ENCODE measurements around the gene ENG.

Gene ENG

GRCh38 chr9:127880143-127880542 lies 25.7 kb upstream of the ENG start:
- no peaks in the 10 kb centered on the region for H3K36me3 ChIP-seq (ENCODE audit: insufficient read depth, low read length)
- no peak for ATAC-seq (ENCODE audit: insufficient read depth, low read depth)
- no peak overlapping the region for H3K4me3 ChIP-seq (ENCODE audit: low read depth in 1 of 2, low read length in 2 of 2)
- no peak overlapping the region for H3K27ac ChIP-seq (ENCODE audit: low read length)
- no peaks in the 10 kb centered on the region for H3K27me3 ChIP-seq (ENCODE audit: insufficient read depth, low read length, poor library complexity)
- TF ChIP-seq EZH2 (IDR thresholded peaks at IDR 0.05; ENCODE audit: borderline replicate concordance, low read depth, low read length, severe bottlenecking) (no peak), CTCF (IDR thresholded peaks at IDR 0.05; ENCODE audit: borderline replicate concordance, extremely low read depth, low read length, poor library complexity, severe bottlenecking) (no peak)
- H2AFZ ChIP-seq (ENCODE audit: low read depth, low read length) = no peak overlapping the region
- H3K4me1 ChIP-seq (ENCODE audit: insufficient read depth, low read length) = no peaks in the 10 kb centered on the region
- no peaks in the 10 kb centered on the region for H3K79me2 ChIP-seq (ENCODE audit: insufficient read depth, low read length)
- no peaks in the 10 kb centered on the region for H4K20me1 ChIP-seq (ENCODE audit: insufficient read depth, low read length)
- no peak overlapping the region for H3K9ac ChIP-seq (ENCODE audit: low read depth, low read length)
- H3K4me2 ChIP-seq (ENCODE audit: insufficient read depth, low read length) = no peak overlapping the region
- no peaks in the 10 kb centered on the region for H3K9me3 ChIP-seq (ENCODE audit: insufficient read depth, low read length, severe bottlenecking)
- DNase-seq = no peak

- no peaks in the 10 kb centered on the region for H4K20me1 ChIP-seq (ENCODE audit: insufficient read depth, low read length)
- no peaks in the 10 kb centered on the region for H3K4me1 ChIP-seq (ENCODE audit: insufficient read depth, low read length)
- H3K9me3 ChIP-seq (ENCODE audit: insufficient read depth, low read length, severe bottlenecking) = no peaks in the 10 kb centered on the region
- no peaks in the 10 kb centered on the region for H3K36me3 ChIP-seq (ENCODE audit: insufficient read depth, low read length)
- no peaks in the 10 kb centered on the region for H3K79me2 ChIP-seq (ENCODE audit: insufficient read depth, low read length)
- no peak overlapping the region for H3K4me3 ChIP-seq (ENCODE audit: low read depth in 1 of 2, low read length in 2 of 2)
- H3K9ac ChIP-seq (ENCODE audit: low read depth, low read length) = no peak overlapping the region
- H3K27me3 ChIP-seq (ENCODE audit: insufficient read depth, low read length, poor library complexity) = no peaks in the 10 kb centered on the region
- no peak for TF ChIP-seq EZH2 (IDR thresholded peaks at IDR 0.05; ENCODE audit: borderline replicate concordance, low read depth, low read length, severe bottlenecking)
- TF ChIP-seq CTCF (IDR thresholded peaks at IDR 0.05; ENCODE audit: borderline replicate concordance, extremely low read depth, low read length, poor library complexity, severe bottlenecking) = no peak
- H2AFZ ChIP-seq (ENCODE audit: low read depth, low read length) = no peak overlapping the region
- H3K4me2 ChIP-seq (ENCODE audit: insufficient read depth, low read length) = no peak overlapping the region
- DNase-seq (no peak), ATAC-seq (ENCODE audit: insufficient read depth, low read depth) (no peak)
- H3K27ac ChIP-seq (ENCODE audit: low read length) = no peak overlapping the region
These were observed 24.4 kb upstream of the ENG start for GRCh38 chr9:127878652-127879390.

- Histone ChIP-seq H3K4me2 (ENCODE audit: insufficient read depth, low read length) (no peak overlapping the region), H3K36me3 (ENCODE audit: insufficient read depth, low read length) (no peaks in the 10 kb centered on the region), H4K20me1 (ENCODE audit: insufficient read depth, low read length) (no peaks in the 10 kb centered on the region), H3K27me3 (ENCODE audit: insufficient read depth, low read length, poor library complexity) (no peaks in the 10 kb centered on the region), H3K4me1 (ENCODE audit: insufficient read depth, low read length) (no peaks in the 10 kb centered on the region), H2AFZ (ENCODE audit: low read depth, low read length) (no peak overlapping the region), H3K4me3 (ENCODE audit: low read depth in 1 of 2, low read length in 2 of 2) (no peak overlapping the region), H3K9me3 (ENCODE audit: insufficient read depth, low read length, severe bottlenecking) (no peaks in the 10 kb centered on the region), H3K27ac (ENCODE audit: low read length) (no peak overlapping the region), H3K9ac (ENCODE audit: low read depth, low read length) (no peak overlapping the region), H3K79me2 (ENCODE audit: insufficient read depth, low read length) (no peaks in the 10 kb centered on the region)
- TF ChIP-seq EZH2 (IDR thresholded peaks at IDR 0.05; ENCODE audit: borderline replicate concordance, low read depth, low read length, severe bottlenecking) = no peak
- TF ChIP-seq CTCF (IDR thresholded peaks at IDR 0.05; ENCODE audit: borderline replicate concordance, extremely low read depth, low read length, poor library complexity, severe bottlenecking) = no peak
- DNase-seq (no peak), ATAC-seq (ENCODE audit: insufficient read depth, low read depth) (no peak)
These were observed 23.7 kb upstream of the ENG start for GRCh38 chr9:127878001-127878651.

Measured in DND-41 (cell line).